GM23338 (cell line): ENCODE results near the gene DUSP15. TPM values are rescaled to one million over a fixed set of nuclear protein-coding genes. Genes with fewer than 3 reads are reported as not detected.

Source experiments
- ATAC-seq: fragments of 200-7000 bp; cut with Tn5 transposase; 3 replicates; pipeline ENCODE4 v1.9.1; 2020
- DNase-seq: peaks from one replicate; pipeline ENCODE4 v3.0.0-alpha.2; 2015; ENCODE audit warnings: low spot score
- H2AFZ ChIP-seq: fragments of 200-600 bp; sonication (generic); 2 replicates; pipeline ENCODE4 v1.8.0; 2016; ENCODE audit warnings: antibody characterized with exemption, mild to moderate bottlenecking, moderate library complexity
- H3F3A ChIP-seq: fragments of 200-600 bp; sonication (generic); replicated peaks from 2 replicates; pipeline ENCODE4 v1.8.0; 2017; ENCODE audit warnings: antibody characterized with exemption, mixed run types, low read depth
- H3K27ac ChIP-seq: fragments of 200-600 bp; sonication (generic); 2 replicates; pipeline ENCODE4 v1.6.1; 2016; ENCODE audit warnings: low read depth
- H3K27me3 ChIP-seq: fragments of 200-600 bp; sonication (generic); 2 replicates; pipeline ENCODE4 v1.8.0; 2016; ENCODE audit warnings: mild to moderate bottlenecking, mixed run types, moderate library complexity; ENCODE audit not compliant: insufficient read depth
- H3K36me3 ChIP-seq: fragments of 200-600 bp; sonication (generic); 2 replicates; pipeline ENCODE4 v1.8.0; 2016; ENCODE audit warnings: mild to moderate bottlenecking; ENCODE audit not compliant: insufficient read depth
- H3K4me1 ChIP-seq: fragments of 200-600 bp; sonication (generic); 2 replicates; pipeline ENCODE4 v1.8.0; 2016; ENCODE audit warnings: mild to moderate bottlenecking, moderate library complexity; ENCODE audit not compliant: insufficient read depth
- H3K4me2 ChIP-seq: fragments of 200-600 bp; sonication (generic); 2 replicates; pipeline ENCODE4 v1.7.1; 2017; ENCODE audit warnings: mixed run types
- H3K4me3 ChIP-seq: fragments of 200-600 bp; sonication (generic); 2 replicates; pipeline ENCODE4 v1.6.1; 2016; ENCODE audit warnings: mixed run types
- H3K79me2 ChIP-seq: fragments of 200-600 bp; sonication (generic); replicated peaks from 2 replicates; pipeline ENCODE4 v1.8.0; 2017; ENCODE audit warnings: mild to moderate bottlenecking; ENCODE audit not compliant: insufficient read depth
- H3K9me2 ChIP-seq: fragments of 200-600 bp; sonication (generic); 2 replicates; pipeline ENCODE4 v1.8.0; 2017; ENCODE audit not compliant: insufficient read depth
- H4K20me1 ChIP-seq: fragments of 200-600 bp; sonication (generic); replicated peaks from 2 replicates; pipeline ENCODE4 v1.8.0; 2017; ENCODE audit warnings: mild to moderate bottlenecking; ENCODE audit not compliant: insufficient read depth
- H3K27ac Mint-ChIP-seq: 2 replicates; pipeline ENCODE4 v1.8.0; 2020; ENCODE audit warnings: inconsistent platforms, mild to moderate bottlenecking, moderate library complexity, mixed read lengths
- H3K27me3 Mint-ChIP-seq: 3 replicates; pipeline ENCODE4 v1.8.0; 2022; ENCODE audit warnings: low read depth, mild to moderate bottlenecking, moderate library complexity, mixed read lengths, inconsistent platforms; ENCODE audit not compliant: insufficient read depth, poor library complexity
- H3K36me3 Mint-ChIP-seq: 3 replicates; pipeline ENCODE4 v1.8.0; 2021; ENCODE audit warnings: low read depth, mild to moderate bottlenecking, inconsistent platforms, moderate library complexity, mixed read lengths
- H3K4me1 Mint-ChIP-seq: 3 replicates; pipeline ENCODE4 v1.8.0; 2020; ENCODE audit warnings: mild to moderate bottlenecking, inconsistent platforms, mixed read lengths
- H3K4me3 Mint-ChIP-seq: 3 replicates; pipeline ENCODE4 v1.8.0; 2021; ENCODE audit warnings: moderate library complexity, mild to moderate bottlenecking, inconsistent platforms, mixed read lengths
- H3K9me3 Mint-ChIP-seq: 3 replicates; pipeline ENCODE4 v1.8.0; 2020; ENCODE audit warnings: moderate library complexity, mild to moderate bottlenecking, inconsistent platforms, mixed read lengths
- ETS1 ChIP-seq: IDR thresholded peaks from 2 replicates; pipeline ENCODE4 v1.6.1; 2016; ENCODE audit warnings: antibody characterized with exemption
- EZH2 ChIP-seq: fragments of 200-600 bp; sonication (generic); IDR thresholded peaks from one replicate; pipeline ENCODE4 v1.8.0; 2017; ENCODE audit warnings: antibody characterized with exemption, mild to moderate bottlenecking, low read depth; ENCODE audit not compliant: unreplicated experiment
- EZH2phosphoT487 ChIP-seq: fragments of 200-600 bp; sonication (generic); IDR thresholded peaks from one replicate; pipeline ENCODE4 v1.8.1; 2018; ENCODE audit warnings: antibody characterized with exemption; ENCODE audit not compliant: unreplicated experiment
- JUNB ChIP-seq: IDR thresholded peaks from one replicate; pipeline ENCODE4 v1.6.1; 2016; ENCODE audit warnings: antibody characterized with exemption; ENCODE audit not compliant: unreplicated experiment
- POLR2AphosphoS5 ChIP-seq: IDR thresholded peaks from 2 replicates; pipeline ENCODE4 v1.6.1; 2016; ENCODE audit warnings: antibody characterized with exemption, low read depth
- REST ChIP-seq: IDR thresholded peaks from one replicate; pipeline ENCODE4 v1.6.1; 2018; ENCODE audit warnings: antibody characterized with exemption; ENCODE audit not compliant: unreplicated experiment
- STAT1 ChIP-seq: IDR thresholded peaks from one replicate; pipeline ENCODE4 v1.6.1; 2016; ENCODE audit warnings: antibody characterized with exemption; ENCODE audit not compliant: unreplicated experiment
- ZNF114 ChIP-seq: fragments of 250-450 bp; sonication (Bioruptor Pico); IDR thresholded peaks from 2 replicates; pipeline ENCODE4 v1.5.0; 2020; ENCODE audit warnings: mild to moderate bottlenecking, moderate library complexity
- ZNF462 ChIP-seq: fragments of 250-450 bp; sonication (Bioruptor Pico); IDR thresholded peaks from 2 replicates; pipeline ENCODE4 v1.5.0; 2020; ENCODE audit warnings: mild to moderate bottlenecking, moderate library complexity
- polyA plus RNA-seq: library from polyadenylated mRNA; unstranded; fragments of >200 nt; fragmentation: Nextera tagmentation; extraction: Ambion mirVana; gene quantifications from 2 replicates; pipeline ENCODE4 v1.2.1, GENCODE V29; 2016
- total RNA-seq: library from RNA; depleted of rRNA; stranded (reverse); fragments of >200 nt; shearing (Covaris generic); gene quantifications from 2 replicates; pipeline ENCODE4 v1.2.3, GENCODE V29; 2014

The DUSP15 gene
- total and polyA plus RNA-seq, 2 experiments from 2014 or later, result 0.61 to 2.8 TPM

- Histone ChIP-seq H3K9me2 (no peaks in the 10 kb centered on the region; the same call in 1 of the 2 replicates), H3K79me2 (no peaks in the 10 kb centered on the region), H3K27me3 (no peaks in the 10 kb centered on the region), H3K4me2 (no peak overlapping the region), H4K20me1 (no peaks in the 10 kb centered on the region), H2AFZ (peak overlapping the region; percentile 95), H3F3A (0 out of 2 replicates have a peak, but pooled peaks cover 4% of the 10 kb centered on the region), H3K4me1 (no peaks in the 10 kb centered on the region; the same call in 1 of the 2 replicates), H3K27ac (no peak overlapping the region), H3K36me3 (no peaks in the 10 kb centered on the region), H3K4me3 (no peak overlapping the region)
- no peak for TF ChIP-seq STAT1
- TF ChIP-seq ZNF114, result no peak
- TF ChIP-seq EZH2phosphoT487, result no peak
- no peak for TF ChIP-seq POLR2AphosphoS5
- TF ChIP-seq REST, result no peak
- TF ChIP-seq ETS1, result no peak
- TF ChIP-seq JUNB, result no peak
- no peak for TF ChIP-seq EZH2
- TF ChIP-seq ZNF462, result no peak
- ATAC-seq (peak; percentile 16), DNase-seq (no peak)
- H3K27ac Mint-ChIP-seq, result no peak overlapping the region
- peaks cover 22% of the 10 kb centered on the region for H3K27me3 Mint-ChIP-seq
- H3K9me3 Mint-ChIP-seq, result peaks cover 21% of the 10 kb centered on the region
- H3K36me3 Mint-ChIP-seq, result no peaks in the 10 kb centered on the region; the same call in 2 of the 3 replicates
- H3K4me1 Mint-ChIP-seq, result peaks cover 6% of the 10 kb centered on the region
- H3K4me3 Mint-ChIP-seq, result no peak overlapping the region
These were observed 36.3 kb downstream of the DUSP15 start for GRCh38 chr20:31833931-31834521.
